ENCODE measurements around the gene BACE2.
A peak's percentile ranks its signal among the peaks of the same experiment; 100 is the strongest.

Gene BACE2

GRCh38 chr21:41167348-41168342 is at the start of gene BACE2:
Gene BACE2, plus strand, starts transcription at chr21:41168160. Its CDS starts 104 bp downstream, at chr21:41168264.
- peak; percentile 74 for DNase-seq (ENCODE audit: low read depth)

GRCh38 chr21:41119901-41120300 is 48.1 kb upstream of the BACE2 start:
- no peak for DNase-seq (ENCODE audit: low read depth)
- TF ChIP-seq CTCF (IDR thresholded peaks at IDR 0.05; ENCODE audit: low read length, missing control alignments): no peak

More at GRCh38 chr21:41167348-41168342, at the start of gene BACE2:
- TF ChIP-seq CTCF (IDR thresholded peaks at IDR 0.05; ENCODE audit: low read length, missing control alignments): peak; percentile 18
- H3K4me3 ChIP-seq (replicated peaks; ENCODE audit: low read depth, low read length): peak within 1 kb of the TSS; percentile 72

GRCh38 chr21:41120997-41121396 is 47.0 kb upstream of the BACE2 start:
- H3K4me3 ChIP-seq (replicated peaks; ENCODE audit: low read depth, low read length): no peak overlapping the region
- no peak for TF ChIP-seq CTCF (IDR thresholded peaks at IDR 0.05; ENCODE audit: low read length, missing control alignments)
- DNase-seq (ENCODE audit: low read depth): no peak

More at GRCh38 chr21:41119901-41120300, 48.1 kb upstream of the BACE2 start:
- no peak overlapping the region for H3K4me3 ChIP-seq (replicated peaks; ENCODE audit: low read depth, low read length)

- TF ChIP-seq CTCF (IDR thresholded peaks at IDR 0.05; ENCODE audit: low read length, missing control alignments): peak; percentile 98
- DNase-seq (ENCODE audit: low read depth): peak; percentile 80
- H3K4me3 ChIP-seq (replicated peaks; ENCODE audit: low read depth, low read length): no peak overlapping the region
Observed at GRCh38 chr21:41121785-41122415, 46.1 kb upstream of the BACE2 start.

- H3K4me3 ChIP-seq (replicated peaks; ENCODE audit: low read depth, low read length): no peak overlapping the region
- no peak for TF ChIP-seq CTCF (IDR thresholded peaks at IDR 0.05; ENCODE audit: low read length, missing control alignments)
- DNase-seq (ENCODE audit: low read depth): no peak
Observed at GRCh38 chr21:41124641-41125201, 43.2 kb upstream of the BACE2 start.

GRCh38 chr21:41128981-41129380 is 39.0 kb upstream of the BACE2 start:
- no peak for DNase-seq (ENCODE audit: low read depth)
- TF ChIP-seq CTCF (IDR thresholded peaks at IDR 0.05; ENCODE audit: low read length, missing control alignments): no peak
- H3K4me3 ChIP-seq (replicated peaks; ENCODE audit: low read depth, low read length): no peak overlapping the region

Data from fibroblast of pulmonary artery (primary cell).